Activated CD4-positive, alpha-beta T cell treated with anti-CD3 and anti-CD28 coated beads, Interleukin-2, amount 10 ng/mL, durations not matched to agents 7 days and 5 days (primary cell): ENCODE results near the gene CREG2. TPM values are rescaled to one million over a fixed set of nuclear protein-coding genes. Genes with fewer than 3 reads are reported as not detected.
"Not testable (repeated sequence)": the region's sequence is repeated elsewhere in the genome, so short reads cannot be mapped to it uniquely, and the experiment has no call there.

Experiments used
- CTCF ChIA-PET: fragments of 350-600 bp; sonication (Branson Sonifier 250); formaldehyde crosslinking; loops from one replicate; lab custom pipeline; 2021; ENCODE audit warnings: antibody characterized with exemption; lab: Charles Lee
- POLR2A ChIA-PET: fragments of 350-600 bp; sonication (Branson Sonifier 250); formaldehyde crosslinking; loops from one replicate; lab custom pipeline; 2021; ENCODE audit warnings: antibody characterized with exemption; lab: Charles Lee
- DNase-seq: peaks from one replicate; pipeline ENCODE4 v3.0.0-alpha.2; 2020
- H3K27ac Mint-ChIP-seq: one replicate; pipeline ENCODE4 v1.8.0; 2021; ENCODE audit warnings: mild to moderate bottlenecking, moderate library complexity, mixed read lengths
- H3K27me3 Mint-ChIP-seq: one replicate; pipeline ENCODE4 v1.8.0; 2021; ENCODE audit warnings: mixed read lengths
- H3K36me3 Mint-ChIP-seq: one replicate; pipeline ENCODE4 v1.8.0; 2021; ENCODE audit warnings: low read depth, mixed read lengths
- H3K4me1 Mint-ChIP-seq: one replicate; pipeline ENCODE4 v1.8.0; 2021; ENCODE audit warnings: mixed read lengths
- H3K4me3 Mint-ChIP-seq: one replicate; pipeline ENCODE4 v1.8.0; 2021; ENCODE audit warnings: mild to moderate bottlenecking, moderate library complexity, mixed read lengths
- H3K9me3 Mint-ChIP-seq: one replicate; pipeline ENCODE4 v1.8.0; 2021; ENCODE audit warnings: mixed read lengths
- total RNA-seq, 2 experiments: library from RNA; stranded (reverse); gene quantifications; one replicate each; pipeline ENCODE4 v1.2.3, GENCODE V29; 2021

The CREG2 gene
- total RNA-seq, 2 experiments from 2014 or later = 0.31 to 0.52 TPM

DNA sequence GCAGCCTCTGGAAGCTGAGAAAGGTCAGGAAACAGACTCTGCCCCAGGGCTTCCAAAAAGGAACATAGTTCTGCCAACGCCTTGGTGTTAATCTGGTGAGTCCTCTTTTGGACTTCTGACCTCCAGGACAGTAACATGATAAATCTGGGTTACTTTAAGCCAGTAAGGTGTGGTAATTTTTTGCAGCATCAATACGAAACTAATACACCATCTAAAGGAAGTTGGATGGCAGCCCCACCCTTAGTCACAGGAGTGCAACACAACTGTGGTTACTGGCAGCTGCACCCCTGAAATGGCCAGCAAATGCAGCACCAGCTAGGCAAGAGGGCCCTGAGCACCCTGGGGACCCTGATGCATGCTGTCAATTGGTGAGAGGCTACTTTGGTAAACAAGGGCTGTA, 25.8 kb downstream of the CREG2 start:
- Mint-ChIP-seq H3K4me3 (peak overlapping the region; percentile 28), H3K27me3 (peaks cover 13% of the 10 kb centered on the region), H3K27ac (peak overlapping the region; percentile 91), H3K4me1 (peaks cover 46% of the 10 kb centered on the region), H3K9me3 (no peaks in the 10 kb centered on the region), H3K36me3 (peaks cover 3% of the 10 kb centered on the region)
- peak; percentile 60 for DNase-seq
- ChIA-PET POLR2A (interaction anchor here (0.6 kb wide), 1 partner anchor 355 kb away, joined by 3 read pairs; no protein-coding TSS in a partner anchor), CTCF (interaction anchor here (1.3 to 1.9 kb wide), 5 partner anchors 10 to 26 kb away, joined by 3 to 7 read pairs (median 6); partner anchors contain the start of gene CREG2)

DNA sequence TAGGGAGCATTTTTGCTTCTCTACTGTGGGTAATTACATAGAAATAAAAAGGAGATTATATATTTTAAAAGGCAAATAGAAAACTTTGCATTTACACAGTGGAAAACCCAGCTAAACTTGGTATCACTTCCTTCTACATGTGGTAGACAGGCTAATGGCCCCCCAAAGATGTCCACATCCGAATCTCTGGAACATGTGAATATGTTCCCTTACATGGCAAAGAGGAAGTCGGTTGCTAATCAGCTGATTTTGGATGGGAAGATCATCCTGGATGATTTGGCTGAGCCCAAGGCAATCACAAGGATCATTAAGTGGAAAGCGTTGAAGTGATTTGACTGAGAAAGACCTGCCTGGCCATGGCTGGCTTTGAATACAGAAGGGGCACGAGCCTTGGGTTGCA, 26.2 kb downstream of the CREG2 start:
- ChIA-PET POLR2A (no interaction called here), CTCF (interaction anchor here (1.0 to 1.9 kb wide), 5 partner anchors 11 to 27 kb away, joined by 3 to 6 read pairs (median 3); partner anchors contain the start of gene CREG2)
- Mint-ChIP-seq H3K4me3 (peak overlapping the region; percentile 28), H3K27ac (peak overlapping the region; percentile 91), H3K27me3 (peaks cover 13% of the 10 kb centered on the region), H3K4me1 (peaks cover 46% of the 10 kb centered on the region), H3K9me3 (no peaks in the 10 kb centered on the region), H3K36me3 (peaks cover 3% of the 10 kb centered on the region)
- no peak for DNase-seq

GRCh38 chr2:101360232-101360631, 27.1 kb downstream of the CREG2 start:
- Mint-ChIP-seq H3K27me3 (peaks cover 11% of the 10 kb centered on the region), H3K9me3 (no peaks in the 10 kb centered on the region), H3K27ac (peak overlapping the region; percentile 39), H3K4me3 (no peak overlapping the region), H3K4me1 (peaks cover 48% of the 10 kb centered on the region), H3K36me3 (peaks cover 3% of the 10 kb centered on the region)
- DNase-seq = no peak
- CTCF ChIA-PET = interaction anchor here (0.5 to 1.6 kb wide), 3 partner anchors 11 to 34 kb away, joined by 3 read pairs; no protein-coding TSS in a partner anchor
- POLR2A ChIA-PET = no interaction called here

- peaks cover 48% of the 10 kb centered on the region for H3K4me1 Mint-ChIP-seq
- ChIA-PET CTCF (no interaction called here), POLR2A (no interaction called here)
- H3K27ac Mint-ChIP-seq = no peak overlapping the region
- no peaks in the 10 kb centered on the region for H3K9me3 Mint-ChIP-seq
- DNase-seq = no peak
- peaks cover 6% of the 10 kb centered on the region for H3K27me3 Mint-ChIP-seq
- peaks cover 3% of the 10 kb centered on the region for H3K36me3 Mint-ChIP-seq
- H3K4me3 Mint-ChIP-seq = no peak overlapping the region
Measured at GRCh38 chr2:101359410-101359954, 27.8 kb downstream of the CREG2 start.

DNA sequence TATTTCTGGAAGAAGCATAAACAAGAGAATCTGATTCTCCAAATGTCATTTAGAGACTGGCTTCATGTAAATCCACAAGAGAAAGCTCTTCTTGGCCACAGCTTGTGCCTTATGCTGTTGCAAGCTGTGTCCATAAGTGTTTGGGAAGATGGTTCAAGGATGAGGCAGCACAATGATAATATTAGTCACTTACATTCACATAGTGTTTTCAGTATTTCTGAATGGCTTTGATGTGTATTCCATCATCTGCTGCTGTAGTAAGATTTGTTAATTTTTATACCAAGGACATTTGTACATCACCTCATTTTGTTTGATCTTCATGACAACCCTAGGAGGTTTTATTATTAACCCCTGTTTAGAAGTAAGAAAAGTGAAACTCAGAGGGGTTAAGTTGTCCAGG, 29.9 kb downstream of the CREG2 start:
- H3K4me1 Mint-ChIP-seq = peaks cover 34% of the 10 kb centered on the region
- ChIA-PET POLR2A (no interaction called here), CTCF (interaction anchor here (0.6 to 1.5 kb wide), 3 partner anchors 15 to 1046 kb away, joined by 3 to 5 read pairs (median 4); no protein-coding TSS in a partner anchor)
- H3K4me3 Mint-ChIP-seq = no peak overlapping the region
- peaks cover 3% of the 10 kb centered on the region for H3K36me3 Mint-ChIP-seq
- H3K27ac Mint-ChIP-seq = no peak overlapping the region
- H3K27me3 Mint-ChIP-seq = peaks cover 2% of the 10 kb centered on the region
- no peaks in the 10 kb centered on the region for H3K9me3 Mint-ChIP-seq
- no peak for DNase-seq

DNA sequence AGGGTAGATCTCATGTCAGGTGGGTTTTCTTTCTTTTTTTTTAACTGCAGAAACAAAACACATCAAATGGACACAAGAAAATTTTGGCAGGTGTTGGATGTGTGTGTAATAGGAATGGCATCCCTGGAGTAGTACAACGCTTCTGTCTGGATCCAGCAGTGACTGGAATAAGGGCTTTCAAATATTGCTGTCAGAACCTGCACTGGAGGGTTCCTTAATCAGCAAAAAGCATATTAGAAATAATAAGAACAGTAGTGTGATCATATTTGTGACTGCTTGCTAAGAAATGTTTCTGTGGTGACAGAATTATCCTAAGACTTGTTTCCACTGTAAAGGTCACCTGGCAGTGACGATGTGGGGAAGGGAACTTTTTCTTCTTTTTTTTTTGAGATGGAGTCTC, 30.8 kb downstream of the CREG2 start:
- Mint-ChIP-seq H3K4me1 (peaks cover 26% of the 10 kb centered on the region), H3K4me3 (no peak overlapping the region), H3K9me3 (no peaks in the 10 kb centered on the region), H3K36me3 (peaks cover 3% of the 10 kb centered on the region), H3K27ac (no peak overlapping the region), H3K27me3 (peaks cover 2% of the 10 kb centered on the region)
- no peak for DNase-seq
- POLR2A ChIA-PET = no interaction called here
- CTCF ChIA-PET = interaction anchor here (0.5 kb wide), 1 partner anchor 292 kb away, joined by 3 read pairs; no protein-coding TSS in a partner anchor

DNA sequence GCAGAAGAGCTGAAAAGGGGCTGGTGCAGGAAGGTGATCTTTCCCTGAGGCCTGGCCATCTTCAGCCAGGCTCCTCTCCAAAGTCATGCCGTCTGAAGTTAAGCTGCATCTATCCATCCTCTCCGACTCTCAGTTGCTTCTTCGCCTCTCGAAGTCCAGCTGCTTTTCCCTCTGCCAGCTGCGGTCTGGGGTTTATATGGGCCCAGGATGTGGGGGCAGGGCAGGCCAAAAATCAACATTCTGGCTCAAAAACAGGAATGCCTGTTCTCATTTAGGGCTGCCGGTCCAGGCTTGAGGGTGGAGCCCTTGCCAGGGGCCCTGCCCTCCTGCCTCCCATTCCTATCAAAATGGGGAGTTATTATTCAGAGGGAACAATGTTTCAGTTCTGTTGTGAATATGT, 31.2 kb downstream of the CREG2 start:
- Mint-ChIP-seq H3K4me1 (peaks cover 21% of the 10 kb centered on the region), H3K9me3 (no peaks in the 10 kb centered on the region), H3K4me3 (no peak overlapping the region), H3K36me3 (peaks cover 3% of the 10 kb centered on the region), H3K27me3 (peaks cover 2% of the 10 kb centered on the region), H3K27ac (peak overlapping the region; percentile 15)
- ChIA-PET CTCF (interaction anchor here (2.4 kb wide), 1 partner anchor 14 kb away, joined by 9 read pairs; no protein-coding TSS in a partner anchor), POLR2A (no interaction called here)
- no peak for DNase-seq

DNA sequence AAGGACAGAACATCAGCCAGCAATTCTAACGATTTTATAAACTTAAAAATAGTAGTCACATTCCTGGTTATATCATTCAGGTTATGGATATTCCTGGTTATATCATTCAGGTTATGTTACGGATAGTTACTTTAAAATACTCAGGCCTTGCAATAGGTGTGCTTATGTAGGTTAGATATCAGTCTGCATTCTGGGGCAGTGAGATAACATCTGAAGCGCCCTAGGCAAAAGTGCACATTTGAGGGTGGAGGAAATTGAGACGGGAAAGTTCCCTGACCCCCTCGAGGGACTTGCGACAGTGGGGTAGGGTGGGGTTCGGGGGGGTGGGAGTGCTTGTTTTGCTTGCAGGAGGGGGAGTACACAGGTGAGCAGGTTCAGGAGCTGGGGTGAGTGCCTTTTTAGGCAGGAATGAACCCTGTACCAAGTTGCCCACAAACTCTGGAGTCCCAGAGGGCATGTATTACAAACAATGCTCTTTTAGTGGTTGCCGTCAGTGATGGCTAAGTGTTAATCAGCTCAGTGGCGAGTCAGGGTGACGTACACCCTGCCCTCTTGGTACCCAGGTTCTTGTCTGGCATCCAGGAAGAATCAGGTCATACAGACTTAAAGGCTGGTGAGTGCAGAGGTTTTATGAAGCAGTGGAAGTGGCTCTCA, 31.8 kb downstream of the CREG2 start:
- ChIA-PET CTCF (interaction anchor here (0.6 to 2.4 kb wide), 3 partner anchors 11 to 92 kb away, joined by 3 to 9 read pairs (median 4); no protein-coding TSS in a partner anchor), POLR2A (interaction anchor here (0.6 kb wide), 1 partner anchor 20 kb away, joined by 3 read pairs; no protein-coding TSS in a partner anchor)
- H3K27ac Mint-ChIP-seq = peak overlapping the region; percentile 15
- peaks cover 2% of the 10 kb centered on the region for H3K27me3 Mint-ChIP-seq
- DNase-seq = no peak
- no peak overlapping the region for H3K4me3 Mint-ChIP-seq
- peaks cover 20% of the 10 kb centered on the region for H3K4me1 Mint-ChIP-seq
- no peaks in the 10 kb centered on the region for H3K9me3 Mint-ChIP-seq
- H3K36me3 Mint-ChIP-seq = peaks cover 3% of the 10 kb centered on the region

- POLR2A ChIA-PET = interaction anchor here (0.6 kb wide), 2 partner anchors 19 to 63 kb away, joined by 3 read pairs; no protein-coding TSS in a partner anchor
- H3K4me3 Mint-ChIP-seq = no peak overlapping the region
- H3K27ac Mint-ChIP-seq = no peak overlapping the region
- peaks cover 2% of the 10 kb centered on the region for H3K27me3 Mint-ChIP-seq
- no peak for DNase-seq
- H3K4me1 Mint-ChIP-seq = peaks cover 18% of the 10 kb centered on the region
- CTCF ChIA-PET = interaction anchor here (0.6 to 2.4 kb wide), 3 partner anchors 10 to 92 kb away, joined by 3 to 9 read pairs (median 4); no protein-coding TSS in a partner anchor
- H3K36me3 Mint-ChIP-seq = no peaks in the 10 kb centered on the region
- H3K9me3 Mint-ChIP-seq = no peaks in the 10 kb centered on the region
Measured at GRCh38 chr2:101354420-101355311, 32.6 kb downstream of the CREG2 start.

DNA sequence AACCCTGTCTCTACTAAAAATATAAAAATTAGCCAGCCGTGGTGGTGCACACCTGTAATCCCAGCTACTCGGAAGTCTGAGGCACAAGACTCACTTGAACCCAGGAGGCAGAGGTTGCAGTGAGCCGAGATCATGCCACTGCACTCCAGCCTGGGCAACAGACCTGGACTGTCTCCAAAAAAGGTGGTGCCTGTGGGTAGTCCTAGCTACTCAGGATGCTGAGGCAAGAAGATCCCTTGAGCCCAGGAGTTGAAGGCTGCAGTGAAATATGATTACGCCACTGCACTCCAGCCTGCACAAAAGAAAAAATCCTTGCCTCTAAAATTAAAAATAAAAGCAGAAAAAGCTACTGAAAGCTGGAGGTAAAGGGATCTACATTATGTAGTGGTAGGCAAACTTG, 34.7 kb downstream of the CREG2 start:
- H3K36me3 Mint-ChIP-seq, DNase-seq, POLR2A ChIA-PET, CTCF ChIA-PET, H3K27me3 Mint-ChIP-seq, H3K27ac Mint-ChIP-seq, H3K4me3 Mint-ChIP-seq, H3K9me3 Mint-ChIP-seq: not testable (repeated sequence)
- H3K4me1 Mint-ChIP-seq = peaks cover 15% of the 10 kb centered on the region

DNA sequence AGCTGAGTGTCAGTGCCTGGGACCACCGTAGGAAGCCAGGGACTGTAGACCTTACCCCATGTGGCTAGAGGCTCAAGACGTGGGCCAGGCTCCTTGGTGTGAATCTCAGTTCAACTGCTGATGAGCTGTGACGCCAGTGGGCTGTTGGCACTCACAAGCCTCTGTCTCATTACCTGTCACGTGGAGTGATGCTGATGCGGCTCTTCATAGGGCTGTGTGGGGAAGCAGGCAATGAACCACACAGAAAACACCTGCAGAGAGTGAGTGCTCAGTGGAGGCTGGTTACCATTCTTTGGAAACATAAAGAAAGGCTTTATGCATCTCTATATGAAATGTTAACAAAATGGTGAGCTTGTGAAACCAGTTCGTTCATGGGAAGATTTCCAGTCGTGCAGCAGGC, 36.1 kb downstream of the CREG2 start:
- Mint-ChIP-seq H3K27me3 (peaks cover 10% of the 10 kb centered on the region), H3K4me3 (no peak overlapping the region), H3K9me3 (no peaks in the 10 kb centered on the region), H3K4me1 (peaks cover 15% of the 10 kb centered on the region), H3K36me3 (no peaks in the 10 kb centered on the region), H3K27ac (no peak overlapping the region)
- ChIA-PET POLR2A (interaction anchor here (0.6 to 1.0 kb wide), 2 partner anchors 30 to 513 kb away, joined by 4 to 6 read pairs; no protein-coding TSS in a partner anchor), CTCF (interaction anchor here (2.3 to 2.8 kb wide), 2 partner anchors 9 to 16 kb away, joined by 11 to 15 read pairs; no protein-coding TSS in a partner anchor)
- DNase-seq = no peak
